H9 (cell line): ENCODE measurements around the gene FCGR3A. TPM values are rescaled to one million over a fixed set of nuclear protein-coding genes. Genes with fewer than 3 reads are reported as not detected.

Source experiments
- DNase-seq: peaks from one replicate; pipeline ENCODE4 v3.0.0-alpha.2; 2017
- H2AFZ ChIP-seq: one replicate; pipeline ENCODE4 v1.6.1; 2013; ENCODE audit warnings: mild to moderate bottlenecking, low read length, control low read depth, moderate library complexity
- H2AK5ac ChIP-seq: 2 replicates; pipeline ENCODE4 v1.6.1; 2013; ENCODE audit warnings: low read length, control low read depth, mixed read lengths; ENCODE audit not compliant: insufficient read length
- H2BK120ac ChIP-seq: one replicate; pipeline ENCODE4 v1.6.1; 2013; ENCODE audit warnings: low read depth, mild to moderate bottlenecking, low read length, control low read depth, inconsistent platforms; ENCODE audit not compliant: poor library complexity, severe bottlenecking
- H2BK12ac ChIP-seq: 2 replicates; pipeline ENCODE4 v1.6.1; 2013; ENCODE audit warnings: low read length, control low read depth, mixed read lengths, low read depth; ENCODE audit not compliant: insufficient read length
- H2BK15ac ChIP-seq: 2 replicates; pipeline ENCODE4 v1.6.1; 2013; ENCODE audit warnings: low read depth, low read length, control low read depth
- H2BK20ac ChIP-seq: one replicate; pipeline ENCODE4 v1.6.1; 2013; ENCODE audit warnings: low read depth, mild to moderate bottlenecking, low read length, control low read depth, inconsistent platforms; ENCODE audit not compliant: poor library complexity, severe bottlenecking
- H2BK5ac ChIP-seq: 2 replicates; pipeline ENCODE4 v1.6.1; 2013; ENCODE audit warnings: low read length, control low read depth, mixed read lengths; ENCODE audit not compliant: insufficient read length
- H3K14ac ChIP-seq: 2 replicates; pipeline ENCODE4 v1.6.1; 2013; ENCODE audit warnings: low read length, control low read depth; ENCODE audit not compliant: insufficient read depth
- H3K18ac ChIP-seq: 2 replicates; pipeline ENCODE4 v1.6.1; 2013; ENCODE audit warnings: low read depth, mild to moderate bottlenecking, mixed read lengths, low read length, control low read depth; ENCODE audit not compliant: insufficient read length
- H3K23ac ChIP-seq: 2 replicates; pipeline ENCODE4 v1.6.1; 2013; ENCODE audit warnings: low read length, control low read depth, mixed read lengths, low read depth; ENCODE audit not compliant: insufficient read length
- H3K23me2 ChIP-seq: 2 replicates; pipeline ENCODE4 v1.6.1; 2013; ENCODE audit warnings: low read depth, mild to moderate bottlenecking, mixed read lengths, low read length, control low read depth; ENCODE audit not compliant: insufficient read length, poor library complexity, severe bottlenecking
- H3K27ac ChIP-seq: 2 replicates; pipeline ENCODE4 v1.5.1; 2013; ENCODE audit warnings: low read length, control low read depth, mixed read lengths, low read depth; ENCODE audit not compliant: insufficient read length
- H3K27me3 ChIP-seq: 2 replicates; pipeline ENCODE4 v1.6.1; 2013; ENCODE audit warnings: low read length, control low read depth, inconsistent platforms; ENCODE audit not compliant: insufficient read depth
- H3K4ac ChIP-seq: 2 replicates; pipeline ENCODE4 v1.6.1; 2013; ENCODE audit warnings: low read depth, mild to moderate bottlenecking, control low read depth, inconsistent platforms, low read length, moderate library complexity
- H3K4me1 ChIP-seq: 2 replicates; pipeline ENCODE4 v1.6.1; 2013; ENCODE audit warnings: low read length, control low read depth, inconsistent platforms; ENCODE audit not compliant: insufficient read depth
- H3K4me2 ChIP-seq: 2 replicates; pipeline ENCODE4 v1.6.1; 2013; ENCODE audit warnings: low read length, control low read depth, mixed read lengths; ENCODE audit not compliant: insufficient read length, insufficient read depth
- H3K56ac ChIP-seq: 2 replicates; pipeline ENCODE4 v1.6.1; 2013; ENCODE audit warnings: low read depth, mild to moderate bottlenecking, mixed read lengths, low read length, control low read depth; ENCODE audit not compliant: insufficient read length
- H3K79me1 ChIP-seq: 2 replicates; pipeline ENCODE4 v1.6.1; 2013; ENCODE audit warnings: low read depth, mild to moderate bottlenecking, moderate library complexity, low read length, control low read depth, inconsistent platforms; ENCODE audit not compliant: insufficient read depth, poor library complexity, severe bottlenecking
- H3K79me2 ChIP-seq: 2 replicates; pipeline ENCODE4 v1.6.1; 2013; ENCODE audit warnings: low read length, control low read depth, inconsistent platforms; ENCODE audit not compliant: insufficient read depth
- H3K9ac ChIP-seq: 2 replicates; pipeline ENCODE4 v1.6.1; 2013; ENCODE audit warnings: low read length, control low read depth, mixed read lengths; ENCODE audit not compliant: insufficient read length; ENCODE audit errors: extremely low read depth
- H3K9me3 ChIP-seq: one replicate; pipeline ENCODE4 v1.6.1; 2013; ENCODE audit warnings: low read depth, low read length, inconsistent platforms; ENCODE audit not compliant: control insufficient read depth
- H3T11ph ChIP-seq: one replicate; pipeline ENCODE4 v1.6.1; 2013; ENCODE audit warnings: mild to moderate bottlenecking, low read length, control low read depth, inconsistent platforms
- H4K20me1 ChIP-seq: one replicate; pipeline ENCODE4 v1.6.1; 2013; ENCODE audit not compliant: control insufficient read depth, insufficient read length, insufficient read depth
- H4K5ac ChIP-seq: 2 replicates; pipeline ENCODE4 v1.6.1; 2013; ENCODE audit warnings: low read depth, mild to moderate bottlenecking, mixed read lengths, low read length, control low read depth; ENCODE audit not compliant: insufficient read length
- H4K8ac ChIP-seq: replicated peaks from 2 replicates; pipeline ENCODE4 v1.6.1; 2013; ENCODE audit warnings: low read length, control low read depth, mixed read lengths, low read depth; ENCODE audit not compliant: insufficient read length
- H4K91ac ChIP-seq: 2 replicates; pipeline ENCODE4 v1.6.1; 2013; ENCODE audit warnings: low read depth, mild to moderate bottlenecking, moderate library complexity, mixed read lengths, low read length, control low read depth; ENCODE audit not compliant: insufficient read length
- H3K27ac Mint-ChIP-seq, 3 experiments: 2 replicates in 2 of 3; 3 replicates in 1 of 3; pipeline ENCODE4 v1.8.0; 2020 to 2021; ENCODE audit warnings: mixed read lengths in 3 of 3, mild to moderate bottlenecking in 1 of 3, moderate library complexity in 1 of 3
- H3K27me3 Mint-ChIP-seq: 2 replicates; pipeline ENCODE4 v1.8.0; 2021; ENCODE audit warnings: low read depth, mild to moderate bottlenecking, moderate library complexity, mixed read lengths
- H3K36me3 Mint-ChIP-seq, 3 experiments: 2 replicates in 2 of 3; 3 replicates in 1 of 3; pipeline ENCODE4 v1.8.0; 2020 to 2021; ENCODE audit warnings: low read depth in 3 of 3, mixed read lengths in 3 of 3; ENCODE audit not compliant: insufficient read depth in 1 of 3
- H3K4me1 Mint-ChIP-seq, 2 experiments: 2 replicates each; pipeline ENCODE4 v1.8.0; 2020; ENCODE audit warnings: mixed read lengths in 2 of 2
- H3K4me3 Mint-ChIP-seq, 2 experiments: 2 replicates in 1 of 2; 3 replicates in 1 of 2; pipeline ENCODE4 v1.8.0; 2020 to 2021; ENCODE audit warnings: mild to moderate bottlenecking in 2 of 2, mixed read lengths in 2 of 2, moderate library complexity in 1 of 2
- H3K9me3 Mint-ChIP-seq, 2 experiments: 2 replicates in 1 of 2; 3 replicates in 1 of 2; pipeline ENCODE4 v1.8.0; 2020; ENCODE audit warnings: mild to moderate bottlenecking in 2 of 2, mixed read lengths in 2 of 2, moderate library complexity in 1 of 2
- WGBS: extraction: QIAGEN DNeasy Blood & Tissue Kit; methylation state at CpG from one replicate; pipeline ENCODE4 v1.1.7; 2013; ENCODE audit warnings: missing lambda C conversion rate, low lambda C conversion rate, mixed read lengths; ENCODE audit not compliant: insufficient read length; ENCODE audit errors: extremely low coverage; 5-methylcytosine and 5-hydroxymethylcytosine counted together
- total RNA-seq: library from RNA; stranded (reverse); gene quantifications from 2 replicates; pipeline ENCODE4 v1.2.1, GENCODE V29; 2021
- TF ChIP-seq, protein P1 (sequence below): fragments of 200-600 bp; sonication (generic); conservative IDR thresholded peaks from 3 replicates; pipeline ENCODE4 v1.8.0; 2021; ENCODE audit warnings: antibody characterized with exemption, mild to moderate bottlenecking

Gene FCGR3A
- total RNA-seq, 1 experiment from 2014 or later, result not detected

DNA sequence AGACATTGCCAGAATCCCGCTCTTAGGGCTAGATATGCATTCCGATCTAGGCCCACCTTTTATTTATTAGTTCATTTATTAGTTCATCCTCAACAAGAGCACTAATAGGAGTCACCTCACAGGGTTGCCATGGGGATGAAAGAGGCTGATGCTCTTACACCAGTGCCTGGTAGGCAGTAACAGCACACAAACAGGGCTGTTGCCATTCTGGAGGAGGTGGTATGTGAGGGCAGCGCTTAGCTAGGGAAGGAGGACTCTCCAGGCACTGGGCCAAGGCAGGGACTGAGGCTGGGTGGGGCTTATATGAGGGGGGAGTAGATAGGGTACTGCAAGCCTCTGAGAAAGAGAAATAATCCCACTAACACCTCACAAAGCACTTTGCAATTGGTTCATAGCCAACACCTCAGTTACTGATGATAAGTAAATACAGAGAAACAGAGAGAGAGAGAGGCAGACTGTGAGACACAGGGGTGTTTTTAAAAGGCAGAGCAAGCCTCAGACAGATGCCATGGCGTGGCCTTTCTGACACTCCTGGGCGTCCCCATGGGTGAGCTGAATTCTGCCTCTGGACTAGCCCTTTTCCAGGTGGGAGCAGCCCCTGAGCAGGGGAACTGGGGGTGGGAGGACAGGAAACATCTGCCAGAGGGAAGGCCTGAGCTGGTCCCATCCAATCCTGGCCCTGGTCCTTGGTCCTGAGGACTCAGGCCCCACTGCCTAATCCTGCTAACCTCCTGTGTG is 38.4 kb downstream of the FCGR3A start:
- H2BK12ac ChIP-seq, result no peak overlapping the region
- H3K4me2 ChIP-seq, result no peak overlapping the region
- Mint-ChIP-seq H3K4me3 (no peak overlapping the region), H3K36me3 (no peaks in the 10 kb centered on the region), H3K27ac (no peak overlapping the region; a peak in 1 of 7 replicates), H3K27me3 (no peaks in the 10 kb centered on the region; the same call in none of the 2 replicates), H3K4me1 (peaks cover 15 to 25% of the 10 kb centered on the region in 2 experiments), H3K9me3 (no peaks in the 10 kb centered on the region; a peak in 2 of 5 replicates)
- H3K23ac ChIP-seq, result no peak overlapping the region
- TF ChIP-seq, protein P1, sequence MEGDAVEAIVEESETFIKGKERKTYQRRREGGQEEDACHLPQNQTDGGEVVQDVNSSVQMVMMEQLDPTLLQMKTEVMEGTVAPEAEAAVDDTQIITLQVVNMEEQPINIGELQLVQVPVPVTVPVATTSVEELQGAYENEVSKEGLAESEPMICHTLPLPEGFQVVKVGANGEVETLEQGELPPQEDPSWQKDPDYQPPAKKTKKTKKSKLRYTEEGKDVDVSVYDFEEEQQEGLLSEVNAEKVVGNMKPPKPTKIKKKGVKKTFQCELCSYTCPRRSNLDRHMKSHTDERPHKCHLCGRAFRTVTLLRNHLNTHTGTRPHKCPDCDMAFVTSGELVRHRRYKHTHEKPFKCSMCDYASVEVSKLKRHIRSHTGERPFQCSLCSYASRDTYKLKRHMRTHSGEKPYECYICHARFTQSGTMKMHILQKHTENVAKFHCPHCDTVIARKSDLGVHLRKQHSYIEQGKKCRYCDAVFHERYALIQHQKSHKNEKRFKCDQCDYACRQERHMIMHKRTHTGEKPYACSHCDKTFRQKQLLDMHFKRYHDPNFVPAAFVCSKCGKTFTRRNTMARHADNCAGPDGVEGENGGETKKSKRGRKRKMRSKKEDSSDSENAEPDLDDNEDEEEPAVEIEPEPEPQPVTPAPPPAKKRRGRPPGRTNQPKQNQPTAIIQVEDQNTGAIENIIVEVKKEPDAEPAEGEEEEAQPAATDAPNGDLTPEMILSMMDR, result no peak
- H3K4me1 ChIP-seq, result no peaks in the 10 kb centered on the region
- H4K91ac ChIP-seq, result no peak overlapping the region
- no peaks in the 10 kb centered on the region for H3K79me1 ChIP-seq
- H3K9me3 ChIP-seq, result no peaks in the 10 kb centered on the region
- H4K5ac ChIP-seq, result no peak overlapping the region
- no peaks in the 10 kb centered on the region for H3K23me2 ChIP-seq
- H3T11ph ChIP-seq, result no peak overlapping the region
- H2BK5ac ChIP-seq, result no peak overlapping the region
- H3K14ac ChIP-seq, result no peak overlapping the region
- no peak overlapping the region for H3K27ac ChIP-seq
- H3K9ac ChIP-seq, result no peak overlapping the region
- no peak overlapping the region for H2AK5ac ChIP-seq
- H4K20me1 ChIP-seq, result no peaks in the 10 kb centered on the region
- H3K27me3 ChIP-seq, result no peaks in the 10 kb centered on the region
- no CpG with 5 or more reads among the region's 5 CpGs for WGBS
- H3K4ac ChIP-seq, result no peak overlapping the region
- no peak for DNase-seq
- H2BK120ac ChIP-seq, result no peak overlapping the region
- H3K79me2 ChIP-seq, result no peaks in the 10 kb centered on the region
- H2BK15ac ChIP-seq, result no peak overlapping the region
- H3K56ac ChIP-seq, result no peak overlapping the region
- H2AFZ ChIP-seq, result no peak overlapping the region
- H4K8ac ChIP-seq, result no peak overlapping the region
- no peak overlapping the region for H3K18ac ChIP-seq
- H2BK20ac ChIP-seq, result no peak overlapping the region
